Trophoblast cell (in vitro differentiated cells and primary cell): ENCODE data around the gene PLA2G3.

Source experiments
- DNase-seq, 2 donors: peaks; one replicate each; pipeline ENCODE4 v3.0.0-alpha.2; 2016
- H2AFZ ChIP-seq: 2 replicates; pipeline ENCODE4 v1.6.1; 2013; ENCODE audit warnings: low read length, moderate library complexity, mild to moderate bottlenecking; ENCODE audit not compliant: insufficient read depth, poor library complexity
- H2AK5ac ChIP-seq: 2 replicates; pipeline ENCODE4 v1.6.1; 2013; ENCODE audit warnings: mild to moderate bottlenecking, low read length
- H2BK120ac ChIP-seq: 2 replicates; pipeline ENCODE4 v1.6.1; 2013; ENCODE audit warnings: low read length, mild to moderate bottlenecking, moderate library complexity; ENCODE audit not compliant: insufficient read depth, poor library complexity
- H2BK12ac ChIP-seq: 2 replicates; pipeline ENCODE4 v1.6.1; 2013; ENCODE audit warnings: mild to moderate bottlenecking, low read length, moderate library complexity
- H2BK5ac ChIP-seq: 2 replicates; pipeline ENCODE4 v1.6.1; 2013; ENCODE audit warnings: low read length, low read depth, moderate library complexity, mild to moderate bottlenecking; ENCODE audit not compliant: poor library complexity
- H3K14ac ChIP-seq: 2 replicates; pipeline ENCODE4 v1.6.1; 2013; ENCODE audit warnings: mild to moderate bottlenecking, low read length
- H3K18ac ChIP-seq: 2 replicates; pipeline ENCODE4 v1.6.1; 2013; ENCODE audit warnings: mild to moderate bottlenecking, low read length
- H3K23ac ChIP-seq: 2 replicates; pipeline ENCODE4 v1.6.1; 2013; ENCODE audit warnings: low read length
- H3K27ac ChIP-seq: 2 replicates; pipeline ENCODE4 v1.5.1; 2013; ENCODE audit warnings: low read depth, mild to moderate bottlenecking, inconsistent platforms, low read length, moderate library complexity
- H3K27me3 ChIP-seq: 2 replicates; pipeline ENCODE4 v1.6.1; 2013; ENCODE audit warnings: inconsistent platforms, mild to moderate bottlenecking, low read length, moderate library complexity; ENCODE audit not compliant: insufficient read depth
- H3K36me3 ChIP-seq, 2 experiments: 1 replicate in 1 of 2; 2 replicates in 1 of 2; pipeline ENCODE4 v1.6.1; 2013; ENCODE audit warnings: low read length in 2 of 2, mild to moderate bottlenecking in 2 of 2, moderate library complexity in 1 of 2; ENCODE audit not compliant: insufficient read depth in 2 of 2, control insufficient read depth in 1 of 2
- H3K4ac ChIP-seq: 2 replicates; pipeline ENCODE4 v1.6.1; 2013; ENCODE audit warnings: low read depth, mild to moderate bottlenecking, low read length, moderate library complexity
- H3K4me1 ChIP-seq, 2 experiments: 1 replicate in 1 of 2; 2 replicates in 1 of 2; pipeline ENCODE4 v1.6.1; 2013; ENCODE audit warnings: low read length in 2 of 2, mild to moderate bottlenecking in 2 of 2, moderate library complexity in 1 of 2; ENCODE audit not compliant: insufficient read depth in 2 of 2, control insufficient read depth in 1 of 2
- H3K4me2 ChIP-seq: 2 replicates; pipeline ENCODE4 v1.6.1; 2013; ENCODE audit warnings: inconsistent platforms, mild to moderate bottlenecking, low read length, moderate library complexity
- H3K4me3 ChIP-seq: 2 replicates; pipeline ENCODE4 v1.5.1; 2013; ENCODE audit warnings: mild to moderate bottlenecking, low read depth, low read length, inconsistent platforms
- H3K79me1 ChIP-seq: one replicate; pipeline ENCODE4 v1.6.1; 2013; ENCODE audit warnings: low read length
- H3K79me2 ChIP-seq: 2 replicates; pipeline ENCODE4 v1.6.1; 2013; ENCODE audit warnings: low read length, mild to moderate bottlenecking; ENCODE audit not compliant: control insufficient read depth, insufficient read depth, poor library complexity
- H3K9ac ChIP-seq: 2 replicates; pipeline ENCODE4 v1.6.1; 2013; ENCODE audit warnings: mild to moderate bottlenecking, low read length
- H3K9me3 ChIP-seq: 2 replicates; pipeline ENCODE4 v1.6.1; 2013; ENCODE audit warnings: low read depth, mild to moderate bottlenecking, control low read depth, inconsistent platforms, low read length; ENCODE audit not compliant: insufficient read depth
- H4K12ac ChIP-seq: 2 replicates; pipeline ENCODE4 v1.6.1; 2013; ENCODE audit warnings: low read depth, mild to moderate bottlenecking, low read length, moderate library complexity
- H4K8ac ChIP-seq: 2 replicates; pipeline ENCODE4 v1.6.1; 2013; ENCODE audit warnings: low read depth, mild to moderate bottlenecking, low read length, moderate library complexity
- H4K91ac ChIP-seq: one replicate; pipeline ENCODE4 v1.6.1; 2013; ENCODE audit warnings: low read depth, mild to moderate bottlenecking, low read length, moderate library complexity
- whole genome bisulfite sequencing: extraction: QIAGEN DNeasy Blood & Tissue Kit; methylation state at CpG from one replicate; pipeline ENCODE4 v1.1.7; 2013; ENCODE audit warnings: missing lambda C conversion rate; ENCODE audit not compliant: insufficient read length, insufficient coverage; ENCODE audit errors: extremely low coverage; 5-methylcytosine and 5-hydroxymethylcytosine counted together

The PLA2G3 gene

GRCh38 chr22:31153357-31153756 lies 13.0 kb upstream of the PLA2G3 start:
- Histone ChIP-seq H2BK120ac (no peak overlapping the region), H3K9ac (no peak overlapping the region), H3K4me3 (no peak overlapping the region), H3K79me1 (peaks cover 3% of the 10 kb centered on the region), H3K79me2 (no peaks in the 10 kb centered on the region), H3K4ac (no peak overlapping the region), H3K36me3 (no peaks in the 10 kb centered on the region), H3K4me1 (peaks cover 5 to 13% of the 10 kb centered on the region in 2 experiments), H3K4me2 (no peak overlapping the region), H2BK12ac (peak overlapping the region; percentile 79), H2AFZ (no peak overlapping the region), H4K8ac (no peak overlapping the region), H3K27me3 (no peaks in the 10 kb centered on the region), H4K12ac (no peak overlapping the region), H3K27ac (no peak overlapping the region), H3K9me3 (no peaks in the 10 kb centered on the region), H2AK5ac (peak overlapping the region; percentile 53), H3K23ac (no peak overlapping the region), H4K91ac (peak overlapping the region; percentile 34), H3K14ac (no peak overlapping the region), H2BK5ac (no peak overlapping the region), H3K18ac (no peak overlapping the region)
- DNase-seq, result no peak
- WGBS, result no CpG with 5 or more reads among the region's 3 CpGs

GRCh38 chr22:31151872-31152271 lies 11.6 kb upstream of the PLA2G3 start:
- H3K4me2 ChIP-seq, result no peak overlapping the region
- H3K79me1 ChIP-seq, result peaks cover 3% of the 10 kb centered on the region
- no CpG with 5 or more reads among the region's 2 CpGs for WGBS

GRCh38 chr22:31150615-31151014 lies 10.3 kb upstream of the PLA2G3 start:
- H3K9me3 ChIP-seq, result no peaks in the 10 kb centered on the region
- H2BK5ac ChIP-seq, result peak overlapping the region; percentile 54
- no peaks in the 10 kb centered on the region for H3K36me3 ChIP-seq
- no CpG with 5 or more reads among the region's 3 CpGs for whole genome bisulfite sequencing
- peak overlapping the region; percentile 84 for H2BK120ac ChIP-seq
- H4K8ac ChIP-seq, result peak overlapping the region; percentile 59
- no peak overlapping the region for H3K4me3 ChIP-seq
- H2AK5ac ChIP-seq, result no peak overlapping the region
- H2AFZ ChIP-seq, result no peak overlapping the region
- H3K9ac ChIP-seq, result no peak overlapping the region
- H3K23ac ChIP-seq, result no peak overlapping the region
- H4K12ac ChIP-seq, result no peak overlapping the region
- no peaks in the 10 kb centered on the region for H3K27me3 ChIP-seq
- no peak overlapping the region for H3K18ac ChIP-seq
- H4K91ac ChIP-seq, result peak overlapping the region; percentile 70
- H3K4me2 ChIP-seq, result no peak overlapping the region
- no peaks in the 10 kb centered on the region for H3K79me2 ChIP-seq
- H3K27ac ChIP-seq, result no peak overlapping the region
- no peak for DNase-seq
- peaks cover 3% of the 10 kb centered on the region for H3K79me1 ChIP-seq
- H3K4ac ChIP-seq, result no peak overlapping the region
- H3K4me1 ChIP-seq, result peaks cover 5 to 13% of the 10 kb centered on the region in 2 experiments
- peak overlapping the region; percentile 37 for H2BK12ac ChIP-seq
- H3K14ac ChIP-seq, result peak overlapping the region; percentile 1

More at GRCh38 chr22:31151872-31152271, 11.6 kb upstream of the PLA2G3 start:
- Histone ChIP-seq H3K36me3 (no peaks in the 10 kb centered on the region), H3K4ac (no peak overlapping the region), H3K79me2 (no peaks in the 10 kb centered on the region), H3K9ac (no peak overlapping the region), H2BK5ac (no peak overlapping the region), H4K91ac (no peak overlapping the region), H3K4me3 (no peak overlapping the region), H3K4me1 (peaks cover 5 to 13% of the 10 kb centered on the region in 2 experiments), H4K8ac (no peak overlapping the region), H3K14ac (no peak overlapping the region), H3K23ac (no peak overlapping the region), H2AK5ac (no peak overlapping the region), H4K12ac (no peak overlapping the region), H3K18ac (no peak overlapping the region), H3K9me3 (no peaks in the 10 kb centered on the region), H3K27ac (no peak overlapping the region), H2BK120ac (no peak overlapping the region), H2AFZ (no peak overlapping the region), H3K27me3 (no peaks in the 10 kb centered on the region), H2BK12ac (no peak overlapping the region)
- no peak for DNase-seq

GRCh38 chr22:31148953-31149627 lies 8.8 kb upstream of the PLA2G3 start:
- Histone ChIP-seq H3K79me1 (peaks cover 3% of the 10 kb centered on the region), H3K9me3 (no peaks in the 10 kb centered on the region), H3K9ac (no peak overlapping the region), H4K91ac (peak overlapping the region; percentile 59), H3K14ac (peak overlapping the region; percentile 6), H3K23ac (no peak overlapping the region), H3K36me3 (no peaks in the 10 kb centered on the region), H3K4me3 (no peak overlapping the region), H2BK12ac (peak overlapping the region; percentile 34), H2AFZ (no peak overlapping the region), H3K4ac (no peak overlapping the region), H3K18ac (peak overlapping the region; percentile 7), H3K27me3 (no peaks in the 10 kb centered on the region), H2BK120ac (peak overlapping the region; percentile 26), H4K12ac (no peak overlapping the region), H2AK5ac (no peak overlapping the region), H3K4me2 (no peak overlapping the region), H4K8ac (peak overlapping the region; percentile 15), H3K79me2 (no peaks in the 10 kb centered on the region), H2BK5ac (peak overlapping the region; percentile 53), H3K4me1 (peaks cover 5 to 13% of the 10 kb centered on the region in 2 experiments), H3K27ac (peak overlapping the region; percentile 77)
- no CpG with 5 or more reads among the region's 5 CpGs for WGBS
- peak; percentile 64 to 74 for DNase-seq
